ENCODE results near the gene FGB.
"Not testable (repeated sequence)": the region's sequence is repeated elsewhere in the genome, so short reads cannot be mapped to it uniquely, and the experiment has no call there.

Gene FGB

DNA sequence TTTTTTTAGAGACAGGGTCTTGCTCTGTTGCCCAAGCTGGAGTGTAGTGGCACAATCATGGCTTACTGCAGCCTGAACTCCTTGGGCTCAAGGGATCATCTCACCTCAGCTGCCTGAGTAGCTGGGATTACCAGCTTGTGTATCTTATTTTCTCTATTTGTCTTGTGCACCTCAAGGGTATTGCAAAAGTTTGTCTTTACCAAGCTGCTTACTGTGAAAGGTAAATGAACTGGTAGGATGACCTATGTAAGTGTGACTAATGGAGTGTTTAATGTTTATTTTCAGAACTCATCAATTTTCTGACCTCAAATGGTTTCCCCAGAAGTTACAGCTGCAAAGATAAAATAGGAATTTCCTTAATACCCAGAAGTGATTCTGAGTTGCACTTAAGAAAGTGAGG lies 33.0 kb downstream of the FGB start:
- Mint-ChIP-seq H3K4me1 (no peaks in the 10 kb centered on the region), H3K27ac (no peak overlapping the region), H3K36me3 (ENCODE audit: low read depth) (no peaks in the 10 kb centered on the region), H3K4me3 (no peak overlapping the region), H3K27me3 (ENCODE audit: low read depth) (peaks cover 7% of the 10 kb centered on the region), H3K9me3 (no peaks in the 10 kb centered on the region)
- TF ChIP-seq, protein P1, sequence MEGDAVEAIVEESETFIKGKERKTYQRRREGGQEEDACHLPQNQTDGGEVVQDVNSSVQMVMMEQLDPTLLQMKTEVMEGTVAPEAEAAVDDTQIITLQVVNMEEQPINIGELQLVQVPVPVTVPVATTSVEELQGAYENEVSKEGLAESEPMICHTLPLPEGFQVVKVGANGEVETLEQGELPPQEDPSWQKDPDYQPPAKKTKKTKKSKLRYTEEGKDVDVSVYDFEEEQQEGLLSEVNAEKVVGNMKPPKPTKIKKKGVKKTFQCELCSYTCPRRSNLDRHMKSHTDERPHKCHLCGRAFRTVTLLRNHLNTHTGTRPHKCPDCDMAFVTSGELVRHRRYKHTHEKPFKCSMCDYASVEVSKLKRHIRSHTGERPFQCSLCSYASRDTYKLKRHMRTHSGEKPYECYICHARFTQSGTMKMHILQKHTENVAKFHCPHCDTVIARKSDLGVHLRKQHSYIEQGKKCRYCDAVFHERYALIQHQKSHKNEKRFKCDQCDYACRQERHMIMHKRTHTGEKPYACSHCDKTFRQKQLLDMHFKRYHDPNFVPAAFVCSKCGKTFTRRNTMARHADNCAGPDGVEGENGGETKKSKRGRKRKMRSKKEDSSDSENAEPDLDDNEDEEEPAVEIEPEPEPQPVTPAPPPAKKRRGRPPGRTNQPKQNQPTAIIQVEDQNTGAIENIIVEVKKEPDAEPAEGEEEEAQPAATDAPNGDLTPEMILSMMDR (IDR thresholded peaks at IDR 0.05; ENCODE audit: unreplicated experiment in 3 of 3) = no peak

DNA sequence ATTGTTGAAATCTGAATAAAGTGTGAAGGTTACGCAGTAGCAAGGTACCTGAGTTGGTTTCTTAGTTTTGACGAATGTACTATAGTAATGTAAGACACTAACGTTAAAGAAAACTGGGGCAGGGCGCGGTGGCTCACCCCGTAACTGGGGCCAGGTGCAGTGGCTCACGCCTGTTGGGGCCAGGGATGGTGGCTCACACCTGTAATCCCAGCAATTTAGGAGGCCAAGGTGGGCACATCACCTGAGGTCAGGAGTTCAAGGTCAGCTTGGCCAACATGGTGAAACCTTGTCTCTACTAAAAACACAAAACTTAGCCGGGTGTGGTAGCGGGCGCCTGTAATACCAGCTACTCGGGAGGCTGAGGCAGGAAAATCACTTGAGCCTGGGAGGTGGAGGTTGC lies 34.5 kb downstream of the FGB start:
- H3K27ac Mint-ChIP-seq; H3K4me3 Mint-ChIP-seq; H3K4me1 Mint-ChIP-seq; H3K27me3 Mint-ChIP-seq (ENCODE audit: low read depth); H3K36me3 Mint-ChIP-seq (ENCODE audit: low read depth); H3K9me3 Mint-ChIP-seq: not testable (repeated sequence)

DNA sequence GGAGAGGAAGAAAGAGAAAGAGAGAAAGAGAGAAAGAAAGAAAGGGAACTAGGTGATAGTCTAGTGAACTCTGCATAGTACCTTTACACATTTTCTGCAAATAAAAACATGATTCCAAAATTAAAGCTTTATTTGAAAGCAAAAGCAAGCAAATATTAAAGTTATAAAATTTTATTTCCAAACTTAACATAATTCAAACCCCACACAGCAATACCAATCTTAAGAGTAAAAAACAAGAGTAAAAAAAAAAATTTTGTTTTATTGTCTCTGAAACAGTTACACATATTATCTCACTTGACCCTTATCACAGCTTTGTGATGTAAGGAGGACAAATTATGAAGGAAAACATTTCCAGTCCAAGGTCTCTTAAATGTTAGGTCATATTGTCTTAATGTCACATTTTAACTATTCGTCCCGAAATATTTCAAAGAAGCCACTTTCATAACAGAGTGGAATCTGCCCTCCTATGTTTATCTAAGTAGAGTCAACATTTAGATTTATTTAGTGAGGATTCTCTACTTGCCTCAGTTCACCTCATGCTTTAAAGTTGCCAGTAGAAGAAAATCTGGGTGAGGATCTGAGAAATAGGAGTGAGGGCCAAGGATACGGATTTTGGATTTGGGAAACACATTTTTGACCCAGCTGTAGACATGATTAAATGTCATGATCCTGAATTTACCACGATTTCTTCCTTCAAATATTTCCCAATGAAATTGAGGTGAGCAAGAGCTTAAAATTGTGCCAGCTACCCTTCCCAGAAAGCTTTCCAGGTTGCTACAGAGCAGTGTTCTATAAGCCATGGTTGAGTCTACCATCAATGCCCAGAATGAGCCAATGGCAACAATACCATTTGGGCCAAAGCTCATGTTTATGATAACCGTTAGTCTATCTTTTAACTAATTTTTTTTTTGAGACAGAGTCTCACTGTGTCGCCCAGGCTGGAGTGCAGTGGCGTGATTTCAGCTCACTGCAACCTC lies 35.3 kb downstream of the FGB start:
- H3K9me3 Mint-ChIP-seq = no peaks in the 10 kb centered on the region

DNA sequence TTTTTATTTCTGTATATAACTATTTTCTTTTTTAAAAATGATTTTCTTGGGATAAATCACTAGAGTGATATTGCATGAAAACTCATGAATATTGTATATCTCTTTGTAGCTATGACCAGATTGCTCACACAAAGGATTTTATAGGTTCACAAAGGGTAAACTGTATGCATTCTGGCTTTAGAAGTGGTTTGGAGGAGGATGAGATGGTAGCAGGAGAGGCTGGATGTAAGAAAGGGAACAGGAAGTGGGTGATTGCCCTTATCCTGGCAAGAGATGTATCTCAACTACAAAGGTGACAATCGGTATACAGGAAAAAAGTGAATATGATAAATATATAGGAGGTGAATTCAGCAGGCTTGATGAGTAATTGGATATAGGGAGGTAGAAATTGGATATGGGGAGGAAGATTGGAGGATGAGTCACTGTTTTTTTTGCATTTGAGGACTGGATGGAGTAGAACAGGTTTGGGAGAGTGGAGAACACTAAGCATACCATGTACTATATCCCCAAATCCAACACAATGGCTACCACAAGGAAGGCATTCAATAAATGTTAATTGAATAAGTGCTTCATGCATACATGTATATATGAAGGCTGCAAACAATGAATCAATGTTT lies 39.7 kb downstream of the FGB start:
- Mint-ChIP-seq H3K36me3 (ENCODE audit: low read depth) (no peaks in the 10 kb centered on the region), H3K4me3 (no peak overlapping the region), H3K27ac (no peak overlapping the region), H3K27me3 (ENCODE audit: low read depth) (peaks cover 2% of the 10 kb centered on the region), H3K9me3 (no peaks in the 10 kb centered on the region), H3K4me1 (no peaks in the 10 kb centered on the region)
- TF ChIP-seq, protein P1 (IDR thresholded peaks at IDR 0.05; ENCODE audit: unreplicated experiment in 3 of 3) = no peak

More for the DNA sequence above, 35.3 kb downstream of the FGB start:
- peaks cover 7% of the 10 kb centered on the region for H3K27me3 Mint-ChIP-seq (ENCODE audit: low read depth)
- no peaks in the 10 kb centered on the region for H3K4me1 Mint-ChIP-seq
- no peak overlapping the region for H3K27ac Mint-ChIP-seq
- H3K4me3 Mint-ChIP-seq = no peak overlapping the region
- H3K36me3 Mint-ChIP-seq (ENCODE audit: low read depth) = no peaks in the 10 kb centered on the region
- TF ChIP-seq, protein P1 (IDR thresholded peaks at IDR 0.05; ENCODE audit: unreplicated experiment in 3 of 3) = no peak

DNA sequence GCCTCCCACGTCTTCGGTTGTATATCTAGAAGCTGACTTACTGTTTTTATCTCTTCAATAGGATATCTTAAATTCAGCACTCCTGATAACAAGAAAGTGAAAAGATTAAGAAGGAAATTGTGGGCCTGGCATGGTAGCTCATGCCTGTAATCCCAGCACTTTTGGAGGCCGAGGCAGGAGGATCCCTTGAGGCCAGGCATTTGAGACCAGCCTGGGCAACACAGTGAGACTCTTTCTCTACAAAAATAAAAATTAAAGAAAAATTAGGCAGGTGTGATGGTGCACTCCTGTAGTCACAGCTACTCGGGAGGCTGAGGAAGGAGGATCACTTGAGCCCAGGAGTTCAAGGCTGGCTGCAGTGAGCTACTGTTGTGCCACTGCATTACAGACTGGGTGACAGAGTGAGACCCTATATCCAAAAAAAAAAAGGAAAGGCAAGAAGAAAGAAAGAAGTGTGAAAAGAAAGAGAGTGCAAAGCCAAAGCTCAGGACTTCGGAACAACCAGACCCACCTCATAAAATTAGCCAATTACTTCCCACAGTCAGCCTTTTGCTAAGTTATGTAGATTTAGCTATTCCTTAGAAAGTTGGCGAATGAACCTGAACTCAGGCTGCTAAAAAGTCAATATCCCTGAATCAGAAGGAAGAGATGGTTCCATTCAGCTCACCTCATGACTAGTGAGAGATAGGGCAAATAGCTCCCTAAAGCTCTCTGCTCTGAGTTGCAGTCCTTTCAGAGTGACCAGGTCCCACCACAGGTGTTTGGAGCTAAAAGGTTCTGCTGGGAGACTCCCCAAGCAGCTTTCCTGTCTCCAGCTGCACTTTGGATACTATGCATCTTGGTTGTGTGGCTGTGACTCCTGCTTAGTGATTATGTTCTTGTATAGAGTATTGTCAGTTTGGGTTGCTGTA lies 40.5 kb downstream of the FGB start:
- TF ChIP-seq, protein P1 (IDR thresholded peaks at IDR 0.05; ENCODE audit: unreplicated experiment in 3 of 3) = no peak
- no peaks in the 10 kb centered on the region for H3K4me1 Mint-ChIP-seq
- H3K27ac Mint-ChIP-seq = no peak overlapping the region
- H3K4me3 Mint-ChIP-seq = no peak overlapping the region
- no peaks in the 10 kb centered on the region for H3K36me3 Mint-ChIP-seq (ENCODE audit: low read depth)
- H3K9me3 Mint-ChIP-seq = no peaks in the 10 kb centered on the region
- H3K27me3 Mint-ChIP-seq (ENCODE audit: low read depth) = peaks cover 1% of the 10 kb centered on the region

DNA sequence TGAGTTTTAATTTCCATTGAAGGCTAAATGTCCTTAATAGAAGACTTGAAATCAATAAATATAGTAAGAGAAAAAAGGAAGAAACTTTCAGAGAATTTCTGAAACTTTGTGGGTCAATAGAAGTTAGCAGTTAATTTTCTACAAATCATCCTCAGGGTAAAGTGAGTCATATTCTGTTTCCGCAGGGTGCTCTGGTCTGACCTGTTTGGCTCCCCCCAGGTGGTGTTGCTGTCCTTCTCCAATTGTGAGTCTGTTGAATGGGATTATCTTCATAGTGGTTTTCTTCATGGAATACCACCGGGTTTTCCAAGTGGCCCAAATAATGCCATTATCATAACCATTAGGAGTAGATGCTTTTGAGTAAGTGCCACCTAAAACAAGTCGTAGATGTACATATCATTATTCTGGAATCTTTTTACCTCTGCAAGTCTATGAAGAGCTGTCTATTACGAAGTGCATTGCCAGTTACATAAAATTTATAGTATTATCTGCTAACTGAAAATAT lies 41.9 kb downstream of the FGB start:
- H3K9me3 Mint-ChIP-seq = no peaks in the 10 kb centered on the region
- H3K27me3 Mint-ChIP-seq (ENCODE audit: low read depth) = peaks cover 13% of the 10 kb centered on the region
- no peaks in the 10 kb centered on the region for H3K36me3 Mint-ChIP-seq (ENCODE audit: low read depth)
- TF ChIP-seq, protein P1 (IDR thresholded peaks at IDR 0.05; ENCODE audit: unreplicated experiment in 3 of 3) = no peak
- H3K27ac Mint-ChIP-seq = no peak overlapping the region
- no peak overlapping the region for H3K4me3 Mint-ChIP-seq
- H3K4me1 Mint-ChIP-seq = no peaks in the 10 kb centered on the region

All from nephron (organoid).